T1000 (cell line): ENCODE measurements around the gene RBM24.

Experiments used
- DNase-seq: peaks from one replicate; lab custom pipeline; 2025; ENCODE audit warnings: mixed read lengths; lab: John Stamatoyannopoulos, UW

The RBM24 gene

GRCh38 chr6:17341891-17342290, 60.7 kb downstream of the RBM24 start:
- no peak for DNase-seq

- DNase-seq: no peak
These were observed 62.1 kb downstream of the RBM24 start for GRCh38 chr6:17343215-17343614.
